Measurements from ENCODE around the gene PRKCQ.

PRKCQ gene

GRCh38 chr10:6601246-6601805, 21.2 kb upstream of the PRKCQ start:
- POLR2A ChIA-PET, result no interaction called here
- no peak for TF ChIP-seq CTCF (IDR thresholded peaks at IDR 0.05; ENCODE audit: insufficient read depth, low read length, missing control alignments)
- CTCF ChIA-PET, result no interaction called here
- no peak for DNase-seq (ENCODE audit: low read depth, low spot score)
- H3K4me3 ChIP-seq (ENCODE audit: low read depth, low read length), result no peak overlapping the region

GRCh38 chr10:6600224-6600987, 20.3 kb upstream of the PRKCQ start:
- H3K4me3 ChIP-seq (ENCODE audit: low read depth, low read length), result no peak overlapping the region
- POLR2A ChIA-PET, result no interaction called here
- no peak for TF ChIP-seq CTCF (IDR thresholded peaks at IDR 0.05; ENCODE audit: insufficient read depth, low read length, missing control alignments)
- DNase-seq (ENCODE audit: low read depth, low spot score), result no peak
- CTCF ChIA-PET, result no interaction called here

- POLR2A ChIA-PET, result no interaction called here
- DNase-seq (ENCODE audit: low read depth, low spot score), result no peak
- H3K4me3 ChIP-seq (ENCODE audit: low read depth, low read length), result no peak overlapping the region
- CTCF ChIA-PET, result no interaction called here
- TF ChIP-seq CTCF (IDR thresholded peaks at IDR 0.05; ENCODE audit: insufficient read depth, low read length, missing control alignments), result no peak
Measured at GRCh38 chr10:6598679-6599078, 18.6 kb upstream of the PRKCQ start.

- no peak for TF ChIP-seq CTCF (IDR thresholded peaks at IDR 0.05; ENCODE audit: insufficient read depth, low read length, missing control alignments)
- no peak overlapping the region for H3K4me3 ChIP-seq (ENCODE audit: low read depth, low read length)
- POLR2A ChIA-PET, result no interaction called here
- CTCF ChIA-PET, result interaction anchor here (1.6 kb wide), 1 partner anchor 17 kb away, joined by 6 read pairs; the partner anchor contains the start of gene PRKCQ
- no peak for DNase-seq (ENCODE audit: low read depth, low spot score)
Measured at GRCh38 chr10:6597478-6597877, 17.4 kb upstream of the PRKCQ start.

GRCh38 chr10:6595499-6595898, 15.4 kb upstream of the PRKCQ start:
- POLR2A ChIA-PET, result no interaction called here

More at GRCh38 chr10:6595499-6595898, 15.4 kb upstream of the PRKCQ start:
- no peak for TF ChIP-seq CTCF (IDR thresholded peaks at IDR 0.05; ENCODE audit: insufficient read depth, low read length, missing control alignments)
- no peak overlapping the region for H3K4me3 ChIP-seq (ENCODE audit: low read depth, low read length)
- DNase-seq (ENCODE audit: low read depth, low spot score), result no peak
- CTCF ChIA-PET, result interaction anchor here (1.1 kb wide), 1 partner anchor 14 kb away, joined by 8 read pairs; the partner anchor contains the start of gene PRKCQ
